SU-DHL-6 (cell line): ENCODE measurements around the gene MEX3D.

Source experiments
- H2AFZ ChIP-seq: fragments of 200-600 bp; sonication (generic); 2 replicates; pipeline ENCODE4 v1.6.1; 2014; ENCODE audit warnings: low read depth, mild to moderate bottlenecking, moderate library complexity, mixed read lengths, antibody characterized with exemption, low read length; ENCODE audit not compliant: severe bottlenecking
- H3F3A ChIP-seq: fragments of 200-600 bp; shearing (Covaris generic); 2 replicates; pipeline ENCODE4 v1.6.0; 2016; ENCODE audit warnings: antibody characterized with exemption, mild to moderate bottlenecking; ENCODE audit not compliant: insufficient read depth
- H3K27ac ChIP-seq: fragments of 200-600 bp; sonication (generic); 2 replicates; pipeline ENCODE4 v1.5.1; 2016; ENCODE audit warnings: low read depth, mild to moderate bottlenecking, low read length, moderate library complexity, mixed read lengths
- H3K27me3 ChIP-seq: fragments of 200-600 bp; sonication (generic), shearing (Covaris generic); 2 replicates; pipeline ENCODE4 v1.6.0; 2014; ENCODE audit warnings: mild to moderate bottlenecking, low read length
- H3K36me3 ChIP-seq: fragments of 200-600 bp; sonication (generic); 2 replicates; pipeline ENCODE4 v1.6.1; 2014; ENCODE audit warnings: mild to moderate bottlenecking, low read length, mixed read lengths
- H3K4me2 ChIP-seq: fragments of 300-600, 200-600 bp; shearing (Covaris generic), sonication (generic); 2 replicates; pipeline ENCODE4 v1.6.0; 2014; ENCODE audit warnings: low read length, low read depth, mild to moderate bottlenecking; ENCODE audit not compliant: poor library complexity, severe bottlenecking
- H3K4me3 ChIP-seq: fragments of 200-600 bp; sonication (generic); 2 replicates; pipeline ENCODE4 v1.5.1; 2014; ENCODE audit warnings: antibody characterized with exemption, low read length, mild to moderate bottlenecking, mixed read lengths; ENCODE audit not compliant: insufficient read depth, poor library complexity, severe bottlenecking
- H3K79me2 ChIP-seq: fragments of 200-600 bp; sonication (generic); 2 replicates; pipeline ENCODE4 v1.6.1; 2014; ENCODE audit warnings: mild to moderate bottlenecking, low read length, moderate library complexity; ENCODE audit not compliant: insufficient read depth
- H3K9ac ChIP-seq: fragments of 200-600 bp; sonication (generic); 2 replicates; pipeline ENCODE4 v1.7.0; 2014; ENCODE audit warnings: mild to moderate bottlenecking, low read length
- H3K9me2 ChIP-seq: fragments of 200-600 bp; sonication (generic); replicated peaks from 2 replicates; pipeline ENCODE4 v1.6.1; 2014; ENCODE audit warnings: low read length; ENCODE audit not compliant: insufficient read depth
- H3K9me3 ChIP-seq: fragments of 200-600 bp; sonication (generic); 2 replicates; pipeline ENCODE4 v1.6.1; 2014; ENCODE audit warnings: low read length, mixed read lengths; ENCODE audit not compliant: insufficient read depth
- H4K20me1 ChIP-seq: fragments of 200-600 bp; sonication (generic); 2 replicates; pipeline ENCODE4 v1.6.1; 2014; ENCODE audit warnings: low read depth, mild to moderate bottlenecking, antibody characterized with exemption, low read length, moderate library complexity, mixed read lengths
- EZH2phosphoT487 ChIP-seq: fragments of 200-600 bp; sonication (generic), shearing (Covaris generic); conservative IDR thresholded peaks from 2 replicates; pipeline ENCODE4 v1.6.1; 2018; ENCODE audit warnings: mild to moderate bottlenecking, antibody characterized with exemption, low read length, moderate library complexity, mixed read lengths
- TF ChIP-seq, protein P1 (sequence below): fragments of 200-600 bp; sonication (generic); IDR thresholded peaks from one replicate; pipeline ENCODE4 v1.5.1; 2017; ENCODE audit warnings: antibody characterized with exemption, mild to moderate bottlenecking, low read length, moderate library complexity; ENCODE audit not compliant: insufficient read depth, poor library complexity, severe bottlenecking

MEX3D gene

DNA sequence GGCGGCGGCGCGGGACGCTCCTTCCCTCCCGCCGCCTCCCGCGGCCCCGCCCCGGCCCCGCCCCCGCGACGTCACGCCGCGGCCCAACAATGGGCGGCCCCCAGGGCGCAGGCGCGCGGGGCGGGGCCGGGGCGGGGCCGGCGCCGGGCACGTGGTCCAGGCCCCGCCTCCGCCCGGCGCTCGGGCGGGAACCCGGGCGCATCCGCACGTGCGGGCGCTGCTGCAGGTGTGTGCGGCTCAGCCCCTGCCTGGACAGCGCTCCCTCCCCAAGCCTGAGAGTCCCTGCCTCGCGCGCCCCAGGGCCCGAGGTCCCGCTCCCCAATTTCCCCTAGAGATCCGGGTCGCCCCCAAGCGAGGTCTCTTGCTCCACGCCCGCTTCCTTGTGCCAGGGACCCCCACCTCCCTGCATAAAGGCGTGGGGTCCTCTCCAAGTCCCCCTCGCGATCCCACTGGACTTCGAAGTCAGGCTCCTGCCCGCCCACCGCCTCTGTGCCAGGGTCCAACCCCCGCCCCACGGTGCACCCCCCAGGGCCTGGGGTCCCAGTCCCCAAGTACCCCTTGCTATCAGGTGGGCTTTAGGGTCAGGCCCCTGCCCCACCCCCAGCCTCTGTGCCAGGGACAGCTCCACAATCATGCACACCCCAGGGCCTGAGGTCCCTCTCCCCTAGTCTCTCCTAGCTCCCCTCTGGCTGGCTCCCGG, at the start of gene MEX3D:
Gene MEX3D, minus strand, starts transcription at position 6 of the 700 bp plus-strand sequence. CDS start 267 bp downstream, outside the sequence.
- H3K4me3 ChIP-seq, result peak within 1 kb of the TSS; percentile 10
- no peak within 1 kb of the TSS for H3K9ac ChIP-seq
- H3K79me2 ChIP-seq, result no peaks in the 10 kb centered on the region
- TF ChIP-seq, protein P1, sequence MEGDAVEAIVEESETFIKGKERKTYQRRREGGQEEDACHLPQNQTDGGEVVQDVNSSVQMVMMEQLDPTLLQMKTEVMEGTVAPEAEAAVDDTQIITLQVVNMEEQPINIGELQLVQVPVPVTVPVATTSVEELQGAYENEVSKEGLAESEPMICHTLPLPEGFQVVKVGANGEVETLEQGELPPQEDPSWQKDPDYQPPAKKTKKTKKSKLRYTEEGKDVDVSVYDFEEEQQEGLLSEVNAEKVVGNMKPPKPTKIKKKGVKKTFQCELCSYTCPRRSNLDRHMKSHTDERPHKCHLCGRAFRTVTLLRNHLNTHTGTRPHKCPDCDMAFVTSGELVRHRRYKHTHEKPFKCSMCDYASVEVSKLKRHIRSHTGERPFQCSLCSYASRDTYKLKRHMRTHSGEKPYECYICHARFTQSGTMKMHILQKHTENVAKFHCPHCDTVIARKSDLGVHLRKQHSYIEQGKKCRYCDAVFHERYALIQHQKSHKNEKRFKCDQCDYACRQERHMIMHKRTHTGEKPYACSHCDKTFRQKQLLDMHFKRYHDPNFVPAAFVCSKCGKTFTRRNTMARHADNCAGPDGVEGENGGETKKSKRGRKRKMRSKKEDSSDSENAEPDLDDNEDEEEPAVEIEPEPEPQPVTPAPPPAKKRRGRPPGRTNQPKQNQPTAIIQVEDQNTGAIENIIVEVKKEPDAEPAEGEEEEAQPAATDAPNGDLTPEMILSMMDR, result no peak
- TF ChIP-seq EZH2phosphoT487, result no peak
- H3K9me3 ChIP-seq, result 0 out of 2 replicates have a peak, but pooled peaks cover 3% of the 10 kb centered on the region
- no peak within 1 kb of the TSS for H2AFZ ChIP-seq
- H3K36me3 ChIP-seq, result no peaks in the 10 kb centered on the region
- no peak within 1 kb of the TSS for H3K27ac ChIP-seq
- no peaks in the 10 kb centered on the region for H3K27me3 ChIP-seq
- H3F3A ChIP-seq, result 0 out of 2 replicates have a peak, but pooled peaks cover 4% of the 10 kb centered on the region
- no peaks in the 10 kb centered on the region for H3K9me2 ChIP-seq
- H4K20me1 ChIP-seq, result no peaks in the 10 kb centered on the region
- peak within 1 kb of the TSS; percentile 30 for H3K4me2 ChIP-seq

DNA sequence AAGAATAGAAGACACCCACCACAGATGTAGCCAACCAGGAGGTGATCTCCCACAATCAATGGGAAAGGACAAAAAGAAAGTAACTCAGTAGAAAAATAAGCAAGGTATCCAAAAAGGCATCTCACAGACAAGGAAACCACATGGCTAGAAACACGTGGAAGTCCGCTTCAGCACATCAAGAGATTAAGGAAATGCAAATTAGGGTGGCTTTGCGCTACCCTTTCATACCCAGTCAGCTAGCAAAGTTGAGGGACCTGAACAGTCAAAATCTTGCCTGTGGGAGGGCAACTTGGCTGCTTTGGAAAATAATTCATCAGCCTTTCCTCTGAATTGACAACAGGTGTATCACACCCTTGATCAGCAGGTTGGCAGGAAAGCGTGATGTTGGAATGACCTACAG, 48.8 kb upstream of the MEX3D start:
- TF ChIP-seq, protein P1, result no peak
- no peak for TF ChIP-seq EZH2phosphoT487
- H3K9me2 ChIP-seq, result no peaks in the 10 kb centered on the region
- no peak overlapping the region for H2AFZ ChIP-seq
- H3K27me3 ChIP-seq, result no peaks in the 10 kb centered on the region
- H3K36me3 ChIP-seq, result peaks cover 11% of the 10 kb centered on the region; the same call in 1 of the 2 replicates
- H3K9me3 ChIP-seq, result no peaks in the 10 kb centered on the region
- H4K20me1 ChIP-seq, result no peaks in the 10 kb centered on the region
- no peak overlapping the region for H3K4me2 ChIP-seq
- H3F3A ChIP-seq, result peaks cover 6% of the 10 kb centered on the region; the same call in 1 of the 2 replicates
- no peak overlapping the region for H3K9ac ChIP-seq
- no peaks in the 10 kb centered on the region for H3K79me2 ChIP-seq
- H3K27ac ChIP-seq, result no peak overlapping the region
- H3K4me3 ChIP-seq, result no peak overlapping the region

DNA sequence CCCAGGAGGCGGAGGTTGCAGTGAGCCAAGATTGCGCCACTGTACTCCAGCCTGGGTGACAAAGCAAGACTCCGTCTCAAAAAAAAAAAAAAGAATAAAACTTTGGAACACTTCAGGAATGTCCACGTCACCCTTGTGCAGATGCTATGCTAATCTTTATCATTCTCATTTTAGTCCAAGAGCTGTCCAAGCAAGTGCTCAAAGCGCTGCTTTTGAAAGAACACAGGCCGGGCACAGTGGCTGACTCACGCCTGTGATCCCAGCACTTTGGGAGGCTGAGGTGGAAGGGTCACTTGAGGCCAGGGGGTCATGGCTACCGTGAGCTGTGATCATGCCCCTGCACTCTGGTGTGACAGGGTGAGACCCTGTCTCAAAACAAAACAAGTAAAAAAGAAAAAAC, 48.3 kb upstream of the MEX3D start:
- TF ChIP-seq, protein P1, result no peak
- no peak for TF ChIP-seq EZH2phosphoT487
- no peaks in the 10 kb centered on the region for H3K9me3 ChIP-seq
- H3K36me3 ChIP-seq, result peaks cover 11% of the 10 kb centered on the region; the same call in 1 of the 2 replicates
- no peak overlapping the region for H3K4me2 ChIP-seq
- H3F3A ChIP-seq, result peaks cover 9% of the 10 kb centered on the region; the same call in 1 of the 2 replicates
- H3K27me3 ChIP-seq, result no peaks in the 10 kb centered on the region
- no peaks in the 10 kb centered on the region for H3K79me2 ChIP-seq
- H4K20me1 ChIP-seq, result no peaks in the 10 kb centered on the region
- no peak overlapping the region for H3K27ac ChIP-seq
- H2AFZ ChIP-seq, result no peak overlapping the region
- no peak overlapping the region for H3K9ac ChIP-seq
- no peak overlapping the region for H3K4me3 ChIP-seq
- H3K9me2 ChIP-seq, result no peaks in the 10 kb centered on the region
